C4-2B (cell line): Measurements from ENCODE around the gene FGB.
"Not testable (repeated sequence)": the region's sequence is repeated elsewhere in the genome, so short reads cannot be mapped to it uniquely, and the experiment has no call there.

Source experiments
- H3K27ac ChIP-seq: fragments of 450-650 bp; 2 replicates; pipeline ENCODE4 v1.5.1; 2017
- ZFX ChIP-seq: fragments of 450-650 bp; IDR thresholded peaks from 2 replicates; pipeline ENCODE4 v1.6.1; 2017
- TF ChIP-seq, protein P1 (sequence below): fragments of 450-650 bp; conservative IDR thresholded peaks from 2 replicates; pipeline ENCODE4 v1.5.1; 2017; ENCODE audit warnings: mild to moderate bottlenecking

FGB gene

DNA sequence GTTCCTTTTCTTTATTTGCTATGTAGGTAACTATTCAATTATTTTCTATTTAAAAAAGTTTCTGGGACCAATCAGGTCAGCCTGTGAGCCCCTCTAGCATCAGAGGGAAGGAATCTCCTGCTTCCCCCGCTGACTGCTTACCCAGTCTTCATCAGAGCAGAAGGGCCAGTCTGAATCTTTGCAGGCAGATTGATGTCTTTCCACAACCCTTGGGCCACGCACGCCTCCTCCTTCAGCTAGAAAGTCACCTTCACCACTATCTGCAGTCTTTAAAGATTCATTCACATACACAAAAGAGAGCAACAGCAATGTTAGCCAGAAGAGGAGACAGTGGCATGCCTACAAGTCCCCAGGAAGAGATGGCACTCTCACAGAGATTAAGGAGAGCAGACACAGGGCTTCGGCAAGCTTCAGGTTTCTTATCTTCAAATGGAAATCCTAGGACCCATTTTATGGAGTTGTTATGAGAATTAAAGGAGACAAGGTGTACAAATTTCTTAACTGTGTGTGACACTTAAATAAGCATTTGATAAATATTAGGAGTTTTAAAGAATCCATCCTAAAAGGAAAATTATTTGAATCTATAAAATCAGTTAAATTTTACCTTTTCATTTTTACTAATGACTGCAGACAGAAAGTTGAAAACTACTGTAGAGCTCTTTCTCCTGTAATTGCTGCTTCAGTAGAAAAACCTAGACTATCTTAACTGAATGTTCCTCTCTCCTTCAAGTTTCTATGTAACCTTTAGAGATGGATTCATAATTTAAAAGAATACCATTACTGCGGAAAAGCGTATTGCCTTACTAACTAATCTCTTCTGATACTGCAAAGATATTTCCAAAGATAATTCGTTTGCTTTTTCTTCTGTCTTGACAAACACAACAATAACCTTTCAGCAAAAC lies 26.7 kb downstream of the FGB start:
- TF ChIP-seq, protein P1, sequence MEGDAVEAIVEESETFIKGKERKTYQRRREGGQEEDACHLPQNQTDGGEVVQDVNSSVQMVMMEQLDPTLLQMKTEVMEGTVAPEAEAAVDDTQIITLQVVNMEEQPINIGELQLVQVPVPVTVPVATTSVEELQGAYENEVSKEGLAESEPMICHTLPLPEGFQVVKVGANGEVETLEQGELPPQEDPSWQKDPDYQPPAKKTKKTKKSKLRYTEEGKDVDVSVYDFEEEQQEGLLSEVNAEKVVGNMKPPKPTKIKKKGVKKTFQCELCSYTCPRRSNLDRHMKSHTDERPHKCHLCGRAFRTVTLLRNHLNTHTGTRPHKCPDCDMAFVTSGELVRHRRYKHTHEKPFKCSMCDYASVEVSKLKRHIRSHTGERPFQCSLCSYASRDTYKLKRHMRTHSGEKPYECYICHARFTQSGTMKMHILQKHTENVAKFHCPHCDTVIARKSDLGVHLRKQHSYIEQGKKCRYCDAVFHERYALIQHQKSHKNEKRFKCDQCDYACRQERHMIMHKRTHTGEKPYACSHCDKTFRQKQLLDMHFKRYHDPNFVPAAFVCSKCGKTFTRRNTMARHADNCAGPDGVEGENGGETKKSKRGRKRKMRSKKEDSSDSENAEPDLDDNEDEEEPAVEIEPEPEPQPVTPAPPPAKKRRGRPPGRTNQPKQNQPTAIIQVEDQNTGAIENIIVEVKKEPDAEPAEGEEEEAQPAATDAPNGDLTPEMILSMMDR: no peak
- TF ChIP-seq ZFX: no peak
- no peak overlapping the region for H3K27ac ChIP-seq

GRCh38 chr4:154590329-154591006 lies 27.7 kb downstream of the FGB start, which contains the start of gene FGA:
FGA (minus strand) TSS chr4:154590742; CDS start chr4:154590687, 55 bp downstream.
- H3K27ac ChIP-seq: no peak within 1 kb of the TSS
- TF ChIP-seq ZFX: no peak
- TF ChIP-seq, protein P1: no peak

DNA sequence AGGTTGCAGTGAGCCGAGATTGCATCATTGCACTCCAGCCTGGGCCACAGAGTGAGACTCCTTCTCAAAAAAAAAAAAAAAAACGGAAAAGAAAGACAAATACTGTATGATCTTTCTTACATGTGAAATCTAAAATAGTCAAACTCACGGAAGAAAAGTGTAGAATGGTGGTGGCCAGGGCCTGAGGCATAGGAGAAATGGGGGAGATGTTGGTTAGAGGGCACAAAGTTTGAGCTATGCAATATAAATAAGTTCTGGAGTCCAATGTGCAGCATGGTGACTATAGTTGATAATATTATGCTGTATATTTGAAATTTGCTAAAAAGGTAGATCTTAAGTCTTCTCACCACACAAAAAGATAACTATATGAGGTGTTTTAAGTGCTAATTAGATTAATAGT lies 29.1 kb downstream of the FGB start:
- no peak for TF ChIP-seq ZFX
- TF ChIP-seq, protein P1: no peak
- no peak overlapping the region for H3K27ac ChIP-seq

GRCh38 chr4:154593868-154594267 lies 31.1 kb downstream of the FGB start:
- no peak for TF ChIP-seq ZFX
- TF ChIP-seq, protein P1: no peak
- no peak overlapping the region for H3K27ac ChIP-seq

DNA sequence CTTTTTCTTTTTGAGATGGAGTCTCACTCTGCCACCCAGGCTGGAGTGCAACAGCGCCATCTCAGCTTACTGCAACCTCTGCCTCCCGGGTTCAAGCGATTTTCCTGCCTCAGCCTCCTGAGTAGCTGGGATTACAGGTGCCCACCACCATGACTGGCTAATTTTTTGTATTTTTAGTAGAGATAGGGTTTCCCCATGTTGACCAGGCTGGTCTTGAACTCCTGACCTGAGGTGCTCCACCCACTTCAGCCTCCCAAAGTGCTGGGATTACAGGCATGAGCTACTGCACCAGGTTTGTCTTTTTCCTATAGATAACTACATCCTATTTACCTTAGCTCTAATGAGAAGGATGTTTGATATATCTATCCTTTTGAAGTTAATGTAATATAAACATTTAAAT lies 31.5 kb downstream of the FGB start:
- not testable (repeated sequence) for H3K27ac ChIP-seq

GRCh38 chr4:154595807-154596206 lies 33.0 kb downstream of the FGB start:
- H3K27ac ChIP-seq: no peak overlapping the region
- TF ChIP-seq ZFX: no peak
- TF ChIP-seq, protein P1: no peak

GRCh38 chr4:154597281-154597680 lies 34.5 kb downstream of the FGB start:
- not testable (repeated sequence) for H3K27ac ChIP-seq
